Measurements from ENCODE around the gene ISOC2.
A peak's percentile ranks its signal among the peaks of the same experiment; 100 is the strongest.

ISOC2 gene

GRCh38 chr19:55489711-55490477, 28.5 kb upstream of the ISOC2 start:
- no peak for DNase-seq

- no peak for DNase-seq
Observed at GRCh38 chr19:55488986-55489710, 27.7 kb upstream of the ISOC2 start.

DNA sequence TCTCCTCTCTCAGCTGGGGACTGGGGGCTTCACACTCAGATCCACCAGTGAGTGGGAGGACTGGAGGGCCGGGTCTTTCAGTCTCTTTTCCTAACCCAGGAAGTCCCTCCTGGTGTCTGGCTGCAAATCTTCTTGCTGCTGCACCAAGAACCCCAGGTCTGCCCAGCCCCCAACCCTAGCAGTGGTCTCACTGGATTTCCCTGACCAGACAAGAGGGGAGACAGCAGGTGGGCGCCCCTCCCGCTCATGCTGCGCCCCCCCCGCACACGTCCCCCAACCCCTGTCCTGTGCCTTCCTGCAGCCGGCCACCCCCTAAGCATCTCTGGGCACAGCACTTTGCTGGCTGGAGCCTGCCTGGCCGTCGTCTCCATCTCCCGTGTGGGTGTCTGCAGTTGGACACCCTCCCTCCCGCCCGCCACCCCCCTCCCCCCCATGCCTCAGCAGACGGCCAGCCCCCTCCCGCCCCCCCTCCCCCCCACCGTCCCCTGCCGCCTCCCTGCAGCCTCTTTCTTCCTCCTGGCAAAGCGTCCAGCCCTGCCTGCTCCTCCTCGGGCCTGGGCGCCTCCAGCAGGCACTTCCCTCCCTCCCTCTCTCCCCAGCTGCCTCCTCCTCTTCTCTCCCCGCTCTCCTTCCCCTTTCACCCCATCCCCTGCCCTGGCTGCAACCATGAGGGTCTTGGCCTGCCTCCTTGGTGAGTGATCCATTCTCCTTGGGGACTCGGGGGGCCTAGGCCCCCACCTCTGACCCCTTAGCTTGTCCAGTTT, 26.7 kb upstream of the ISOC2 start, which contains the start of gene SSC5D:
SSC5D (plus strand) TSS at position 513 of the 764 bp plus-strand sequence; CDS start at position 667, 154 bp downstream.
- no peak for DNase-seq

GRCh38 chr19:55486971-55487923, 25.8 kb upstream of the ISOC2 start:
- DNase-seq = no peak

DNA sequence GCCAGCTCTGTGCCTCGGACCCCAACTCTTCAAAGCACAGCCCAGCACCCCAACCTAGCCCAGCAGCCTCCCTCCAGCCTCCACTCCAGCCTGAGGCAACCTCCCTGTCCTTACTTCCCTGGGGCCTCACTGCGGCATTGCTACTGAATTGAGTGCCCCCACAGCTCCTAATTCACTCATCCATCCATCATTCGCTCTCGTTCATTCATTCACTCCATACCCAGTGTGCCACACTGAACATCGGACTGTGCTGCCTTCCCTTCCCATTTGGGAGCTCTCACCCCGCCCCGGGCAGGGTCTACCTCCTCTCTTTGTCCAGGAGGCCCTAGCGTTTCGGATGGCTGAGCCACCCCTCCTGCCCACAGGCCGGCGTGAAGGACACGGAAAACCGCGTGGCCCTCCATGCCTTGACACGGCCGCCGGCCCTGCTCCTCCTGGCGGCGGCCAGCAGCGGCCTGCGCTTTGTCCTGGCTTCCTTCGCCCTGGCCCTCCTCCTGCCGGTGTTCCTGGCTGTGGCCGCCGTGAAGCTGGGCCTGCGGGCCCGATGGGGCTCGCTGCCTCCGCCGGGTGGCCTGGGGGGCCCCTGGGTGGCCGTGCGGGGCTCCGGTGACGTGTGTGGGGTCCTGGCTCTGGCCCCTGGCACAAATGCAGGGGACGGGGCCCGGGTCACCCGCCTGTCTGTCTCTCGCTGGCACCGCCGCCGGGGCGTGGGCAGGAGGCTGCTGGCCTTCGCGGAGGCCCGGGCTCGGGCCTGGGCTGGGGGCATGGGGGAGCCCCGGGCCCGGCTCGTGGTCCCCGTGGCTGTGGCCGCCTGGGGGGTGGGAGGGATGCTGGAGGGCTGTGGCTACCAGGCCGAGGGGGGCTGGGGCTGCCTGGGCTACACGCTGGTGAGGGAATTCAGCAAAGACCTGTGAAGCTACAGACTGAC, 24.9 kb upstream of the ISOC2 start:
- no peak for DNase-seq

DNA sequence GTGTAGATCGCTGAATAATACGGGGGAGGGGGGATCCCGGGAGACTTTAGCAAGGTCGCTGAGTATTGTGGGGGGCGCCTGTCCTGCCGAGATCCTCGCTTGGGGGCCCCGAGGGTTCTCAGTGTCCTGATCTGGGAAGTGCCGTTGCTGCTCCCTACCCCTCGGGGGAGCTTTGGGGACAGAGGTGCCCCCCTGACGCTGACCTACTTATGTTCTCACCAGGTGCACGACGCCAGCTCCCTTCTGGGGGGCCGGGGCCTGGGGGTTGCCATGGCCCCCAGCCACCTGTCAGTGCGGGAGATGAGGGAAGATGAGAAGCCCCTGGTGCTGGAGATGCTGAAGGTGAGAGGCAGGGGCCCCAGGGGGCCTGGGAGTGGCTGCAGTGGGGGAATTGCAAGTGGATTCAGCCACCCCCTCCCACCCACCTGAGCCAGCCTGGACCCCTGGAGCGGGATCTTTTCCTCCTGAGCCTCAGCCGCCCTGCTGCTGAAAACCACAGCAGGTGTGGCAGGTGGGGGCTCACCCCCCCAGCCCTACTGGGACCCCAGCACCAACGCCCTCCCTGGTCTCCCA, 24.1 kb upstream of the ISOC2 start:
- DNase-seq = no peak

GRCh38 chr19:55484593-55485438, 23.4 kb upstream of the ISOC2 start, which contains the start of gene NAT14:
Gene NAT14 (plus strand): TSS chr19:55485188. CDS start chr19:55485709, 521 bp downstream.
- peak; percentile 65 for DNase-seq

DNA sequence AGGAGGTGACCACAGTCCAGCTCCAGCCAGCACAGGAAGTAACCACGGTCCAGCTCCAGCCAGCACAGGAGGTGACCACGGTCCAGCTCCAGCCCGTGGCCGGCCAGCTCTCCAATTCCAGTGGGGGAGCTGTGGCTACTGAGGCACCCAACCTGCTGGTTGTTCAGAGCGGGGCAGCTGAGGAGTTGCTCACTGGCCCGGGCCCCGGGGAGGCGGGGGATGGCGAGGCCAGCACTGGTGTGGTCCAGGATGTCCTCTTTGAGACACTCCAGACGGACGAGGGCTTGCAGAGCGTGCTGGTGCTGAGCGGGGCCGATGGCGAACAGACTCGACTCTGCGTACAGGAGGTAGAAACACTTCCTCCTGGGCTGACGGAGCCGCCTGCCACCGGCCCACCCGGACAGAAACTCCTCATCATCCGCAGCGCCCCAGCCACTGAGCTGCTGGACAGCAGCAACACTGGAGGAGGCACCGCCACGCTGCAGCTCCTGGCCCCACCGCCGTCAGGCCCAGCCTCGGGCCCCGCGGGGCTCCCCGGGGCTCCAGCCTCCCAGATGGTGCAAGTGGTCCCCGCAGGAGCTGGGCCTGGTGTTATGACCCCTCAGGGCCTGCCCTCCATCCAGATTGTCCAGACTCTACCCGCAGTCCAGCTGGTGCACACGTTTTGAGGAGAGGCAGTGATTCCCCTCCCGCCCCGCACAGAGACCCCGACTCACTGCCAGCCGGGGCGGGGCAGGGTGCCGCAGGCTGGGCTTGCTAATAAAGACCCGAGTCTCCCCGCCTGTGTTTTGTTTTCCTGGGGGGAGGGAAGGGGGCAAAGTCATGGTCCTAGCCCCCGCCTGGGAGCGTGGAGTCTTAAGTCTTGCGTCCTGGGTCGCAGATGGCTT, 22.5 kb upstream of the ISOC2 start:
- DNase-seq = no peak

GRCh38 chr19:55482967-55483705, 21.7 kb upstream of the ISOC2 start:
- DNase-seq = no peak

GRCh38 chr19:55482156-55482961, 20.9 kb upstream of the ISOC2 start:
- no peak for DNase-seq

GRCh38 chr19:55481794-55482155, 20.3 kb upstream of the ISOC2 start:
- no peak for DNase-seq

GRCh38 chr19:55481148-55481793, 19.8 kb upstream of the ISOC2 start:
- DNase-seq = no peak

DNA sequence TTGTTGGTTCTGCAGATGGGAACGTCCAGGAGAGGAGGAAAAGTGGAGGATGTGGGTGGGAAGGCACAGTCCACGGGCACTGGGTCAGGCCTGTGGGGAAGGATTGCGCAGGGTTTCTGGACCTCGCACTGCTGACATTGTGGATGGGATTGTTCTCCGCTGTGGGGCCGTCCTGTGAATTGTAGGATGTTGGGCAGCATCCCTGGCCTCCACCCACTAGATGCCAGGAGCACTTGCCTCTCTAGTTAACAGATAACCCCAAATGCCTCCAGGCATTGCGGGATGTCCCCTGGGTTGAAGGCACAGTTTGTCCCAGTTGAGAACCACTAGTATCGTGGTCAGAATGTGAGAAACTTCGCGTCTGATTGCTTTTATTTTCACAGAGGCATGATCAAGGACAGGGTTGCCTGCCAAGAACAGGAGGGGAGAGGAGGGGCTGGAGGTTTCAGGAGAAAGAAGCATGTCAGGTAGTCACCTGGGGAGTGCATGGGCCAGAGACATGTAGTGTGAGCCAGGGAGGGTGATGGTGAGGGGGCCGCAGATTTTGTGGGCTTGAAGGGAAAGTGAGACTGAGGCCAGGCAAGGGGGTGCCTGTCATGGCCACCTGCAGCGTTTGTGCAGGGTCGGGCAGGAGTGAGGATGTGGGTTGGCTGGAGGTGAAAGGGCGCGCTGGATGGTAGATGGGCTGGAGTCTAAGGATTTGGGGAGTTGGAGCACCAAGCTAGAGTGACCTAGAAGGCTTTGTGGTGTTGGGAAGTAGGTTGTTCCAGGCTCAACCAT, 18.2 kb upstream of the ISOC2 start:
- DNase-seq = no peak

- no peak for DNase-seq
Observed at GRCh38 chr19:55479045-55479444, 17.6 kb upstream of the ISOC2 start.

DNA sequence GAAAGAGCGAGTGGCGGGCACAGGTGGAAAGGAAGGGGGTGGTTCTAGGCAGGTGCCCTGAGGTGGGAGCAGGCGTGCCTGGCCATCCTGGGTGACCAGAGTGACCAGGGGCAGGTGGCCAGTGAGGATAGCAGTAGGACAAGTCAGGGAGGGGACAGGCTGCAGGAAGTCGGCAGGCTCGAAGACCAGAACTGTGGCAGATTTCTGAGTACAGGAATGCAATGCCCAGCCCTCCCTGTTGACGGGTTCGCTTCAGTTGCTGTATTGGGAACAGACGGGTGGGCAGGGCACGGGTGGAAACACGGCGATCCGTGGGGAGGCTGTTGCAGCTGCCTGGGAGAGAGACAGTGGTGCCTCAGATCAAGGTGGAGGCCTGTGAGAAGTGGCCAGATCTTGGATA, 16.9 kb upstream of the ISOC2 start:
- DNase-seq = no peak

- no peak for DNase-seq
Observed at GRCh38 chr19:55477905-55478304, 16.5 kb upstream of the ISOC2 start.

Measured in CD4-positive, alpha-beta T cell treated with Interleukin-17A for 4 hours (primary cell).